HG02623 (cell line): ENCODE results near the gene CAMK2B.

Experiments used
- ATAC-seq: cut with Tn5 transposase; IDR thresholded peaks from one replicate; pipeline ENCODE4 v1.9.1; 2021; ENCODE audit warnings: moderate library complexity; ENCODE audit not compliant: unreplicated experiment

Gene CAMK2B

GRCh38 chr7:44196450-44196872, 128.9 kb downstream of the CAMK2B start:
- no peak for ATAC-seq

DNA sequence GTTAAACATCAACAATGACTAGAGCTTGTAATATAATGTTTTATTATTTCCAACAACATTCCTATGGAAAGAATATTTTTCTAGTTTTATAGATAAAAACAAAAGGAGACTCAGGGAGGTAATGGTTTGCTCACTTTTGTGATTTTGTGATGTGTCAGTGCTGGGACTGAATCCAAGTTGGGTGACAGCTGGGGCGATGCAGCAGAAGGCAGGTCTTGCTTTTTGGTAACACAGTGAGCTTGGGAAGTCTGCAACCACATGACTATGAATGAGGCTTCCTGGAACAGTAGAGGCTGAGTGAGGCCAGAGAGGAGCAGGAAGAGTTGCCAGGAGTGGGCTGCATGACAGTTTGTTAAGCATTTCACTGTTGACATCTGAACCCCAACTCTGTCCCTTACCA, 129.5 kb downstream of the CAMK2B start:
- ATAC-seq: no peak

- no peak for ATAC-seq
These were observed 130.7 kb downstream of the CAMK2B start for GRCh38 chr7:44194562-44195145.

- no peak for ATAC-seq
These were observed 131.3 kb downstream of the CAMK2B start for GRCh38 chr7:44194069-44194468.

GRCh38 chr7:44193011-44193802, 132.2 kb downstream of the CAMK2B start:
- no peak for ATAC-seq

GRCh38 chr7:44191171-44191570, 134.2 kb downstream of the CAMK2B start:
- no peak for ATAC-seq

- no peak for ATAC-seq
These were observed 135.2 kb downstream of the CAMK2B start for GRCh38 chr7:44189993-44190872.

DNA sequence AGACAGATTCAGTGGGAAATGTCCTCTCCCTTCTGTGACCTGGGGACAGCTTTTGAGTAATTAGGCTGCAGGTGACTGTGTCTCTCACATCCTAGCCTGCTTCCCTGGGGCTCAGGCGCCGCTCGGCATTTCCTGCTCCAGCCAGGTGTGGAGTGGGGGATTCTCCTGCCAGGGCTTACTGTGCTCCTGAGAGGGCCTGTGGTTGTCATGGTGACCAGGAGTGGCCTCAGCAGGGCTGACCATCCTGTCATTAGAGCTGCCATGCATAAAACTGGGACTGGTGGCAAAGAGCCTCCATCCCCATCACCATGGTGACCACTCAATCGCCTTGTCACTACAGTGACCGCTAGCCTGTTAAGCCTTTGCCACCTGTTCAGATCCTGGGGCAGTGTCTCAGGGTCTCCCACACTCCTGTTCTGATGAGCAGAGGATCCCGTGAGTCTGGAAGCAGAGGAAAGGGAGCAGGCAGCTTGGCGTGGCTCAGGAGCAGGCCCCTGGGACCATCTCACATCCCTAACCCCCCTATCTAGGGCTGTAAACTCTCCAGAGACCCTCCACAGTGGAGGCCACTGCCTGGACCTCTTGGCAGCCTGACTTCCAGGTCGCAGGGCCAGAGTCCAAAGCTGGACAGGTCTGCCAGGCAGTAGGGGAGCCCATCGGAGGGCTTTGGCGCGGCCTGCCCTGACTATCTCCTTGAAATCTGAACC, 136.0 kb downstream of the CAMK2B start, which contains the start of gene GCK:
TSS of gene GCK (minus strand) at position 154 of the 707 bp plus-strand sequence. CDS start 486 bp downstream, outside the sequence.
- no peak for ATAC-seq

GRCh38 chr7:44188480-44189225, 136.7 kb downstream of the CAMK2B start:
- no peak for ATAC-seq

- no peak for ATAC-seq
These were observed 137.6 kb downstream of the CAMK2B start for GRCh38 chr7:44187636-44188416.

GRCh38 chr7:44186736-44187135, 138.7 kb downstream of the CAMK2B start:
- no peak for ATAC-seq

DNA sequence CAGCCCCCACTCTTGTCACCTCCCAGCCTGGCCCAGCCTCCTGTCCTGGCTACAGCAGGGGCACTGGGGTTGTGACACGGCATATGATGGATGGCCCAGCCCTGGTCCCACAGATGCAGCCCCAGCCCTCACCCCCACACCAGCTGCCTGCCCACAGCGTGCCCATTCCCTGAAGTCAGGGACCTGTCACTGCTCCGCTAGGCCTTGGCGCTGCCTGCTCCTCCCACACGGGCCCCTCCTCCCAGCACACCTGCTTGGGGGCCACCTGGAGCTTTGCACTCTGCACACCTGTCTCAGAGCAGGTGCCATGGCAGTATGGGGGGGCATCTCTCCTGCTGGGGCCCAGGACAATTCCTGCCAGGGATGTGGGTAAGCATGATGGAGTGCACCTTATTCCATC, 139.7 kb downstream of the CAMK2B start:
- ATAC-seq: no peak

- no peak for ATAC-seq
These were observed 140.4 kb downstream of the CAMK2B start for GRCh38 chr7:44184873-44185446.

DNA sequence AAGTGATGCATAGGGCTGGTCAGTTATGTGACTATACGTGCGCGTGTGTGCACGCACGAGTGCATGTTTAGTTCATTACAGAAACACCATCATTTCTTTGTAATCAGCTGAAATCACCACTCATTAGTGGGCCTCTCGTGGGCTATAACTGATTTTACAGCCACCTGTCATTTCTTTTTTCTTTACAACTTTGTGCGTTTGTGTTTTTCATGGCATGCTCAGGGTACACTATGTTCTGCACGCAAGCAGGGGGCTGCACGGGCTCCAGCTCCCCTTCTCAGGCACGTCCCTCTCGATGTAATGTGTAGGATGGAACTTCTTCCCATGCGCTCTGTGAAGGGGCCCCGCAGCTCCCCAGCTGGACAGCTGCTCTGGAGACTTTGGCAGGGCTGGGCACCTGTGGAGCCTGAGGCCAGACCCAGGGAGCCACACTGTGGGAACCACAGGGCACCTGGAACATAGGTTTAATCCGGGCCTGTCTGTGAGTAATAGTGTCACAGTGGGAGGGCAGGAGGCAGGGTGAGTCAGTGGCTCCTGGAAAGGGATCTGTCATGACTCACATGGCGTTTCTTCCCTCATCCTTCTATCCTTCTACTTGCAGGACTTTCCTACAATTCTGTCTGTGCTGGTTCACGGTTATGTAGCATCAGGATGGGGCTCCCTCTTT, 141.1 kb downstream of the CAMK2B start:
- no peak for ATAC-seq

DNA sequence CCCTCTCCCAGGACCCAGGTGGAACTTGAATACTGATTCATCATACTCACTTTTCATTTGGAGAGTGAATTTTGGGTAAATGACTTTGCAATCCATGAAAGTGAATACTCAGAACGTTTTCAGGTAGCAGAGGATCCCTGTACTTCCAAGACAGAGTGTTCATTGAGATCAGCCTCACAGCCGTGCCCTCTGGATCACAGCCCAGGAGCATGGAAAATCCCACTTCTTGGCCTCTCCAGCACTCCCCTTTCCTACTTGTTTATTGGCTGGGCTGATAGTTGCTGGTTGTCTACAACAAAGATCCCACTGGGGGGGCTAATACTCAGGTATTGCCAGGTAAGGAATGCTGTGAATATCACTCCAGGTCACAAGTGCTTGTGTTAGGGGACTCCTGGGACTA, 142.0 kb downstream of the CAMK2B start:
- no peak for ATAC-seq

DNA sequence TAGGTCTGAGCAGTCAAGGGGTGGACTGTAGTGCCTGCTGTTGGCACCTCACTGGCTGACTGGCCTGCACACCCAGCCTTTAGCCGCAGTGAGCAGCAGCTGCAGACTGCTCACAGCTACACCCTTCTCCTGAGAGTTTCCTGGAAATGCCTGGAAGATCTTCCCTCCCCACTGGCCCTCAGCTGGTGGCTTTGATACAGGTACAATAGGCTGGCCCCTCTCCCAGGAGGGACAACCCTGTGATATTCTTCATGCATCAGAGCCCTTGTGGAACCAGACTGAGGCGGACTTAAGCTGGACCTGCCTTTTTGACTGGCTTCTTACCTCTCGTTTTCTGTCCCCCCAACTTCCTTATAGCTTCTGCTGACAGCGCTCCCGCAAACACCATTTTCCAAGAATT, 142.6 kb downstream of the CAMK2B start:
- no peak for ATAC-seq

DNA sequence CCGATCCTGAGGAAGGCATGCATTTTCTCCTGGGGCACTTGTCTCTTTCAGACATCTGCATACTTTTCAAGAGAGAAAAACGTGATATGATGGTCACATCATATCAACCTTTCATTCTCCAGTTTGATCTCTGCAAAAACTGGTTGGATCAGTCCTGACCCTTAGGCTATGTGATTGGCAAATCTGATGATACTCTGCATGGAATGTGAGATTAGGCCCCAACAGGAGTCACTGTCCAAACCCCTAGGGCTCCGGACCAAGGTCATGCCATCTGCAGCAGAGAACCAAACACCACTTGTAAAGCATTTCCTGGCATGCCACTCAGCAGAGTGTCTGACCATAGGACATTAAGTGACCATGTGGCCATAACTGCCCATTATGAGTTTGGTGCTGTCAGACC, 144.8 kb downstream of the CAMK2B start:
- no peak for ATAC-seq

DNA sequence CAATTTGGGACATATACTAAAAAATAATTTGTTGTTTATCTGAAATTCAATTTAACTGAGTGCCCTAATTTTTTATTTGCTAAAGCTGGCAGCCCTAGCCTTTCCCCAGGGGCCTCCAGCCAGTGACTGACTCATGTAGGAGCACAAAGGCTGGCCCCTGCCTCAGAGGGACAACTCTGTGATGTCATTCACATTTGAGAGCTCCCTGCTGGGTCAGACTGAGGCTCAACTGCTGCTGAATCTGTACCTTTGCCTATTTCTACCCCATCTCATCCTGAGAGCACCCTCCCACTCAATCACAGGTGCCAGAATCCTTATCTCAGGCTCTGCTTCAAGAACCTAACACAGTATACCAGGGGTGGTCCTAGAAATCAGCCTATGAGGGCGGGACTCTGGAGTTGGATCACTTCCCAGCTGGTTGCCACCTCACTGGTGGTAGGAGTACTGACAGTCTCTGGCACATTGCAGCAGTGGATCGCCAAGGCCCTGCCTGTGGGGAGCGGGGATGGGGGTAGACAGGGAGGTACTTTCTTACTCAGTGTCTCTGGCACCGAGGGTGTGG, 147.7 kb downstream of the CAMK2B start:
- ATAC-seq: no peak
